ENCODE results near the gene AP2S1. TPM values are rescaled to one million over a fixed set of nuclear protein-coding genes. Genes with fewer than 3 reads are reported as not detected.

The AP2S1 gene
- total and polyA plus RNA-seq, 2 donors from 2014 or later, result 105 to 226 TPM

- Histone ChIP-seq H3K9me3 (ENCODE audit: control insufficient read depth in 2 of 3, insufficient read depth in 1 of 3, low read length in 3 of 3) (no peaks in the 10 kb centered on the region), H3K9ac (ENCODE audit: low read length in 3 of 3) (no peak overlapping the region), H3K4me1 (ENCODE audit: control insufficient read depth in 2 of 3, insufficient read depth in 2 of 3, low read depth in 1 of 3, low read length in 3 of 3) (peaks cover 6 to 24% (median 17%) of the 10 kb centered on the region in 3 donors), H3K36me3 (ENCODE audit: control insufficient read depth in 2 of 3, insufficient read depth in 3 of 3, low read length in 3 of 3) (no peaks in the 10 kb centered on the region), H3K27ac (ENCODE audit: low read depth in 2 of 2, low read length in 2 of 2) (no peak overlapping the region), H3K27me3 (ENCODE audit: control insufficient read depth, insufficient read depth, low read length) (no peaks in the 10 kb centered on the region), H3K4me3 (ENCODE audit: low read length in 3 of 3) (no peak overlapping the region)
- DNase-seq, result no peak
- no peak for FAIRE-seq
- intact Hi-C loops (cut with DNase I), result no loop called here
- TF ChIP-seq CTCF (IDR thresholded peaks at IDR 0.05; ENCODE audit: borderline replicate concordance, extremely low read depth, insufficient read depth), result no peak
Measured at GRCh38 chr19:46867170-46867569, 16.5 kb upstream of the AP2S1 start.

GRCh38 chr19:46866407-46867136 lies 15.9 kb upstream of the AP2S1 start:
- FAIRE-seq, result no peak
- intact Hi-C loops (cut with DNase I), result no loop called here

GRCh38 chr19:46863818-46864629 lies 13.4 kb upstream of the AP2S1 start:
- H3K27me3 ChIP-seq (ENCODE audit: control insufficient read depth, insufficient read depth, low read length), result no peaks in the 10 kb centered on the region
- peaks cover 6 to 29% (median 25%) of the 10 kb centered on the region in 3 donors for H3K4me1 ChIP-seq (ENCODE audit: control insufficient read depth in 2 of 3, insufficient read depth in 2 of 3, low read depth in 1 of 3, low read length in 3 of 3)
- peak overlapping the region in 2 of 3 donors; percentile 28 to 94 for H3K4me3 ChIP-seq (ENCODE audit: low read length in 3 of 3)
- no peaks in the 10 kb centered on the region for H3K36me3 ChIP-seq (ENCODE audit: control insufficient read depth in 2 of 3, insufficient read depth in 3 of 3, low read length in 3 of 3)
- H3K9ac ChIP-seq (ENCODE audit: low read length in 3 of 3), result peak overlapping the region in 1 of 3 donors; percentile 27
- no peak for TF ChIP-seq CTCF (IDR thresholded peaks at IDR 0.05; ENCODE audit: borderline replicate concordance, extremely low read depth, insufficient read depth)
- no peak for FAIRE-seq
- DNase-seq, result peak in 2 of 5 donors; percentile 36 to 57
- no peaks in the 10 kb centered on the region for H3K9me3 ChIP-seq (ENCODE audit: control insufficient read depth in 2 of 3, insufficient read depth in 1 of 3, low read length in 3 of 3)
- intact Hi-C loops (cut with DNase I), result loop anchor here (5.0 kb wide), 1 partner anchor 123 kb away; no protein-coding TSS in a partner anchor
- peak overlapping the region in 1 of 2 donors; percentile 56 for H3K27ac ChIP-seq (ENCODE audit: low read depth in 2 of 2, low read length in 2 of 2)

More at GRCh38 chr19:46866407-46867136, 15.9 kb upstream of the AP2S1 start:
- DNase-seq, result no peak
- Histone ChIP-seq H3K36me3 (ENCODE audit: control insufficient read depth in 2 of 3, insufficient read depth in 3 of 3, low read length in 3 of 3) (no peaks in the 10 kb centered on the region), H3K27me3 (ENCODE audit: control insufficient read depth, insufficient read depth, low read length) (no peaks in the 10 kb centered on the region), H3K9ac (ENCODE audit: low read length in 3 of 3) (no peak overlapping the region), H3K27ac (ENCODE audit: low read depth in 2 of 2, low read length in 2 of 2) (no peak overlapping the region), H3K4me3 (ENCODE audit: low read length in 3 of 3) (no peak overlapping the region), H3K9me3 (ENCODE audit: control insufficient read depth in 2 of 3, insufficient read depth in 1 of 3, low read length in 3 of 3) (no peaks in the 10 kb centered on the region), H3K4me1 (ENCODE audit: control insufficient read depth in 2 of 3, insufficient read depth in 2 of 3, low read depth in 1 of 3, low read length in 3 of 3) (peaks cover 6 to 26% (median 21%) of the 10 kb centered on the region in 3 donors)
- no peak for TF ChIP-seq CTCF (IDR thresholded peaks at IDR 0.05; ENCODE audit: borderline replicate concordance, extremely low read depth, insufficient read depth)

Measured in kidney (tissue), 14 donors.